Sigmoid colon (tissue), 4 donors: Measurements from ENCODE around the gene VPS13C.

ENCODE experiments used
- CTCF ChIP-seq, 4 experiments: fragments of 450-650 bp in 3 of 4; fragments of 200-600 bp in 1 of 4; IDR thresholded peaks; one replicate each; pipeline ENCODE4 v1.5.1; 2016 to 2019; ENCODE audit warnings: antibody characterized with exemption in 4 of 4, mild to moderate bottlenecking in 3 of 4, moderate library complexity in 2 of 4
- POLR2A ChIP-seq, 2 donors: fragments of 450-650 bp; IDR thresholded peaks; one replicate each; pipeline ENCODE4 v1.6.1; 2016; ENCODE audit warnings: antibody characterized with exemption in 2 of 2, mild to moderate bottlenecking in 2 of 2, moderate library complexity in 2 of 2
- POLR2AphosphoS5 ChIP-seq, 4 donors: sonication (generic); formaldehyde crosslinking; IDR thresholded peaks; one replicate each; pipeline ENCODE4 v1.6.1; 2017; ENCODE audit warnings: antibody characterized with exemption in 4 of 4

- no peak for TF ChIP-seq CTCF (IDR thresholded peaks at IDR 0.05)
- TF ChIP-seq POLR2A (IDR thresholded peaks at IDR 0.05), result no peak
- no peak for TF ChIP-seq POLR2AphosphoS5 (IDR thresholded peaks at IDR 0.05)
Observed at GRCh38 chr15:61819386-61819785, 240.9 kb downstream of the VPS13C start.
